ENCODE data around the gene PPFIBP1. TPM values are rescaled to one million over a fixed set of nuclear protein-coding genes. Genes with fewer than 3 reads are reported as not detected.

PPFIBP1 gene
- total RNA-seq, 2 donors from 2014 or later, result 98.5 to 213 TPM

- H3K4me3 ChIP-seq (ENCODE audit: low read length), result no peak overlapping the region
These were observed 156.6 kb downstream of the PPFIBP1 start for GRCh38 chr12:27680619-27681018.

GRCh38 chr12:27682534-27682933 lies 158.5 kb downstream of the PPFIBP1 start:
- no peak overlapping the region for H3K4me3 ChIP-seq (ENCODE audit: low read length)
- no peaks in the 10 kb centered on the region for H3K4me1 ChIP-seq (ENCODE audit: control insufficient read depth, insufficient read depth, low read length)
- DNase-seq, result no peak
- 96% methylated on average over 2 of the region's 2 CpGs; no CpG with 5 or more reads in 1 of the 2 experiments for WGBS, 2 experiments (ENCODE audit: insufficient coverage in 1 of 2, insufficient read length in 1 of 2)
- H3K27me3 Mint-ChIP-seq (ENCODE audit: insufficient read depth), result no peaks in the 10 kb centered on the region
- no peaks in the 10 kb centered on the region for H3K27me3 ChIP-seq (ENCODE audit: control insufficient read depth, insufficient read depth, low read length, poor library complexity, severe bottlenecking)
- peaks cover 78% of the 10 kb centered on the region for H3K36me3 ChIP-seq (ENCODE audit: control insufficient read depth, insufficient read depth, low read length)
- no peaks in the 10 kb centered on the region for H3K9me3 Mint-ChIP-seq
- no peak overlapping the region for H3K27ac Mint-ChIP-seq
- no peaks in the 10 kb centered on the region for H3K4me1 Mint-ChIP-seq
- TF ChIP-seq CTCF (conservative IDR thresholded peaks at IDR 0.05), result no peak
- no peak overlapping the region for H3K27ac ChIP-seq (ENCODE audit: low read depth, low read length)
- H3K9me3 ChIP-seq (ENCODE audit: control insufficient read depth, low read length), result no peaks in the 10 kb centered on the region
- H3K4me3 Mint-ChIP-seq, result no peak overlapping the region
- peaks cover 76% of the 10 kb centered on the region for H3K36me3 Mint-ChIP-seq (ENCODE audit: low read depth)
- no peak overlapping the region for H3K9ac ChIP-seq (ENCODE audit: extremely low read depth, low read length, poor library complexity, severe bottlenecking)

More at GRCh38 chr12:27680619-27681018, 156.6 kb downstream of the PPFIBP1 start:
- Histone ChIP-seq H3K36me3 (ENCODE audit: control insufficient read depth, insufficient read depth, low read length) (peaks cover 83% of the 10 kb centered on the region), H3K9ac (ENCODE audit: extremely low read depth, low read length, poor library complexity, severe bottlenecking) (no peak overlapping the region), H3K9me3 (ENCODE audit: control insufficient read depth, low read length) (no peaks in the 10 kb centered on the region), H3K27me3 (ENCODE audit: control insufficient read depth, insufficient read depth, low read length, poor library complexity, severe bottlenecking) (no peaks in the 10 kb centered on the region), H3K27ac (ENCODE audit: low read depth, low read length) (no peak overlapping the region), H3K4me1 (ENCODE audit: control insufficient read depth, insufficient read depth, low read length) (no peaks in the 10 kb centered on the region)
- no peak for TF ChIP-seq CTCF (conservative IDR thresholded peaks at IDR 0.05)
- Mint-ChIP-seq H3K27ac (no peak overlapping the region), H3K36me3 (ENCODE audit: low read depth) (peaks cover 78% of the 10 kb centered on the region), H3K4me1 (no peaks in the 10 kb centered on the region), H3K27me3 (ENCODE audit: insufficient read depth) (no peaks in the 10 kb centered on the region), H3K9me3 (no peaks in the 10 kb centered on the region), H3K4me3 (no peak overlapping the region)
- no peak for DNase-seq

GRCh38 chr12:27685274-27685673 lies 161.3 kb downstream of the PPFIBP1 start:
- no peaks in the 10 kb centered on the region for H3K4me1 Mint-ChIP-seq
- no peak overlapping the region for H3K27ac Mint-ChIP-seq
- H3K9me3 Mint-ChIP-seq, result no peaks in the 10 kb centered on the region
- WGBS, 2 experiments (ENCODE audit: insufficient coverage in 1 of 2, insufficient read length in 1 of 2), result 96 to 100% methylated on average over 1 to 2 of the region's 2 CpGs
- DNase-seq, result no peak
- peaks cover 84% of the 10 kb centered on the region for H3K36me3 ChIP-seq (ENCODE audit: control insufficient read depth, insufficient read depth, low read length)
- H3K27ac ChIP-seq (ENCODE audit: low read depth, low read length), result no peak overlapping the region
- TF ChIP-seq CTCF (conservative IDR thresholded peaks at IDR 0.05), result no peak
- peaks cover 76% of the 10 kb centered on the region for H3K36me3 Mint-ChIP-seq (ENCODE audit: low read depth)
- H3K27me3 Mint-ChIP-seq (ENCODE audit: insufficient read depth), result no peaks in the 10 kb centered on the region
- no peaks in the 10 kb centered on the region for H3K4me1 ChIP-seq (ENCODE audit: control insufficient read depth, insufficient read depth, low read length)
- no peak overlapping the region for H3K4me3 ChIP-seq (ENCODE audit: low read length)
- no peaks in the 10 kb centered on the region for H3K27me3 ChIP-seq (ENCODE audit: control insufficient read depth, insufficient read depth, low read length, poor library complexity, severe bottlenecking)
- no peak overlapping the region for H3K4me3 Mint-ChIP-seq
- no peak overlapping the region for H3K9ac ChIP-seq (ENCODE audit: extremely low read depth, low read length, poor library complexity, severe bottlenecking)
- H3K9me3 ChIP-seq (ENCODE audit: control insufficient read depth, low read length), result no peaks in the 10 kb centered on the region
